ENCODE data around the gene OLFML2B. TPM values are rescaled to one million over a fixed set of nuclear protein-coding genes. Genes with fewer than 3 reads are reported as not detected.

Gene OLFML2B
- polyA plus RNA-seq, 1 of the 3 experiments (the other 2 are of a cell fraction), result 7.3 TPM

DNA sequence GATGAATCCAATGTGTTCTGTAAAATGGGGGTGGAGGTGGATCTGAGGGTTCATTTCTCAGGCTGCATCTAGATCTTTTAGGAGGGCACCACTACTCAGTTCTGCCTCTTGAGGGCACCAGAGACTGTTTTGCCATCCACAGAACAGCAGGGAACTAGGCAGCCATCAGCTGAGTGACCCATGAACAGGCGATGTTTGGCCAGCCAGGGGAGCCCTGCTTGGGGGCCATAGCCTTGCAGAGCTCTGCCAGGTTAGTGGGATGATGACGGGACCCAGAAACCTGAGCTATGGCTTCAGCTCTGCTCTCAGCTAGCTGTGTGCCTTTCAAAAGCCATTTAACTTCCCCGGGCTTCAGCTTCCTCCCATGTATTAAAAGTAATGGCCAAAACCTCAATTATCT is 32.4 kb upstream of the OLFML2B start:
- Histone ChIP-seq H3K9me2 (no peaks in the 10 kb centered on the region), H3K9me3 (no peaks in the 10 kb centered on the region), H3K9ac (no peak overlapping the region), H3K27me3 (ENCODE audit: insufficient read depth) (no peaks in the 10 kb centered on the region; the same call in 1 of the 2 replicates), H3K4me3 (ENCODE audit: low read depth in 2 of 2, low read length in 1 of 2) (peak overlapping the region in 1 of 2 experiments; percentile 33; a peak in 1 of 4 replicates), H3K4me1 (ENCODE audit: control insufficient read depth in 1 of 2, insufficient read depth in 2 of 2, low read depth in 1 of 2, low read length in 1 of 2) (peaks cover 0 to 10% of the 10 kb centered on the region in 2 experiments; a peak in 1 of 4 replicates), H3K4me2 (no peak overlapping the region), H3F3A (replicated peaks; ENCODE audit: insufficient read depth) (peaks cover 9% of the 10 kb centered on the region), H2AFZ (ENCODE audit: low read depth) (no peak overlapping the region), H3K36me3 (replicated peaks in 1 of 2; ENCODE audit: control insufficient read depth in 1 of 2, insufficient read depth in 2 of 2, low read length in 1 of 2) (no peaks in the 10 kb centered on the region), H4K20me1 (ENCODE audit: insufficient read depth) (no peaks in the 10 kb centered on the region), H3K27ac (ENCODE audit: low read depth in 2 of 2, low read length in 1 of 2) (no peak overlapping the region), H3K79me2 (ENCODE audit: insufficient read depth) (no peaks in the 10 kb centered on the region)
- peak; percentile 69 for DNase-seq
- WGBS (ENCODE audit: low lambda C conversion rate), result 30% methylated on average over 3 of the region's 3 CpGs
- CTCF ChIA-PET, result interaction anchor here (0.5 to 2.6 kb wide), 63 partner anchors 9 to 744 kb away, joined by 3 to 55 read pairs (median 4); partner anchors contain the start of genes C1orf226, DDR2 and NOS1AP
- TF ChIP-seq RAD21 (IDR thresholded peaks at IDR 0.05; ENCODE audit: low read length), result peak; percentile 99
- TF ChIP-seq MXI1 (IDR thresholded peaks at IDR 0.05; ENCODE audit: low read depth, low read length), result no peak
- peak; percentile 94 for TF ChIP-seq SMC3 (IDR thresholded peaks at IDR 0.05; ENCODE audit: low read depth, low read length)
- peak; percentile 24; the same call in 1 of the 2 replicates for TF ChIP-seq YY1 (IDR thresholded peaks at IDR 0.05; ENCODE audit: low read depth)
- TF ChIP-seq, protein P1, sequence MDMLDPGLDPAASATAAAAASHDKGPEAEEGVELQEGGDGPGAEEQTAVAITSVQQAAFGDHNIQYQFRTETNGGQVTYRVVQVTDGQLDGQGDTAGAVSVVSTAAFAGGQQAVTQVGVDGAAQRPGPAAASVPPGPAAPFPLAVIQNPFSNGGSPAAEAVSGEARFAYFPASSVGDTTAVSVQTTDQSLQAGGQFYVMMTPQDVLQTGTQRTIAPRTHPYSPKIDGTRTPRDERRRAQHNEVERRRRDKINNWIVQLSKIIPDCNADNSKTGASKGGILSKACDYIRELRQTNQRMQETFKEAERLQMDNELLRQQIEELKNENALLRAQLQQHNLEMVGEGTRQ (IDR thresholded peaks at IDR 0.05; ENCODE audit: borderline replicate concordance, low read depth, low read length), result no peak
- TF ChIP-seq CHD2 (IDR thresholded peaks at IDR 0.05; ENCODE audit: low read length, partially characterized antibody), result peak; percentile 38
- peak; percentile 90 for TF ChIP-seq CTCF (IDR thresholded peaks at IDR 0.05)
- POLR2A ChIA-PET, result no interaction called here

DNA sequence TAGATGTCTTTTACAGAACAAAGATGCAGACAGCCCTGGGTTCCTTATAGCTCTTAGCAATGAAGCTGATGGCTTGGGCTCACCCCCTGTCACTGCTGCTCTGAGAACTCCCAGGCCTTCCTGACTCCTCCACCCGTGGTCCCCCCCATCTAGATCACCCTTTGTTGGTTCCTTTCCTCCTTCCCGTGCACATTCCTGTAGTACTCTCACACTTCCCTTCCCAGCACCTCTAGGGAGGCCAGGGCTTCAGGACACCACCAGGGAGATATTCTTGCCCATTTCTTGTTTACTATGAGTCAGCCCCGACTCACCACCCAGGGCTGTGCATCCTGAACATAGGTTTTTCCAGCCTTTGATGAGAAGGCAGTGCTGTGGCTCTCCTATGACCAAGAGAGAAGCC is 31.4 kb upstream of the OLFML2B start:
- H2AFZ ChIP-seq (ENCODE audit: low read depth), result no peak overlapping the region
- H3K9ac ChIP-seq, result no peak overlapping the region
- no peaks in the 10 kb centered on the region for H4K20me1 ChIP-seq (ENCODE audit: insufficient read depth)
- no peaks in the 10 kb centered on the region; the same call in 1 of the 2 replicates for H3K27me3 ChIP-seq (ENCODE audit: insufficient read depth)
- peaks cover 9% of the 10 kb centered on the region for H3F3A ChIP-seq (replicated peaks; ENCODE audit: insufficient read depth)
- no peak for DNase-seq
- ChIA-PET POLR2A (no interaction called here), CTCF (interaction anchor here (1.4 to 2.6 kb wide), 8 partner anchors 15 to 337 kb away, joined by 7 to 55 read pairs (median 12); partner anchors contain the start of gene NOS1AP)
- no peak overlapping the region for H3K4me3 ChIP-seq (ENCODE audit: low read depth in 2 of 2, low read length in 1 of 2)
- H3K4me2 ChIP-seq, result peak overlapping the region; percentile 18; the same call in 1 of the 2 replicates
- H3K9me3 ChIP-seq, result no peaks in the 10 kb centered on the region
- peaks cover 0 to 10% of the 10 kb centered on the region in 2 experiments; a peak in 1 of 4 replicates for H3K4me1 ChIP-seq (ENCODE audit: control insufficient read depth in 1 of 2, insufficient read depth in 2 of 2, low read depth in 1 of 2, low read length in 1 of 2)
- WGBS (ENCODE audit: low lambda C conversion rate), result 14% methylated on average over 3 of the region's 3 CpGs
- no peaks in the 10 kb centered on the region for H3K79me2 ChIP-seq (ENCODE audit: insufficient read depth)
- no peaks in the 10 kb centered on the region for H3K36me3 ChIP-seq (replicated peaks in 1 of 2; ENCODE audit: control insufficient read depth in 1 of 2, insufficient read depth in 2 of 2, low read length in 1 of 2)
- H3K9me2 ChIP-seq, result no peaks in the 10 kb centered on the region
- peak overlapping the region in 1 of 2 experiments; percentile 53; a peak in 2 of 4 replicates for H3K27ac ChIP-seq (ENCODE audit: low read depth in 2 of 2, low read length in 1 of 2)
- TF ChIP-seq FOXJ3 (CRISPR knock-in tag; IDR thresholded peaks at IDR 0.05) (no peak), YY1 (IDR thresholded peaks at IDR 0.05; ENCODE audit: low read depth) (no peak), NFIC (IDR thresholded peaks at IDR 0.05; ENCODE audit: borderline replicate concordance) (0 out of 2 replicates have a peak, but pooled peaks have one; percentile 21), RCOR1 (IDR thresholded peaks at IDR 0.05; ENCODE audit: low read length) (no peak), FOSL2 (IDR thresholded peaks at IDR 0.05; ENCODE audit: borderline replicate concordance, low read depth) (peak; percentile 93), RFX5 (IDR thresholded peaks at IDR 0.05; ENCODE audit: low read length) (no peak), NRF1 (IDR thresholded peaks at IDR 0.05; ENCODE audit: low read depth, low read length) (no peak), CHD2 (IDR thresholded peaks at IDR 0.05; ENCODE audit: low read length, partially characterized antibody) (no peak), JUND (IDR thresholded peaks at IDR 0.05) (peak; percentile 85), TCF12 (IDR thresholded peaks at IDR 0.05) (peak; percentile 68), MXI1 (IDR thresholded peaks at IDR 0.05; ENCODE audit: low read depth, low read length) (no peak), MAX (IDR thresholded peaks at IDR 0.05; ENCODE audit: low read depth) (no peak), SIN3A (IDR thresholded peaks at IDR 0.05; ENCODE audit: borderline replicate concordance, low read depth, low read length) (no peak), TAF1 (IDR thresholded peaks at IDR 0.05; ENCODE audit: borderline replicate concordance, low read depth, low read length) (no peak), SMC3 (IDR thresholded peaks at IDR 0.05; ENCODE audit: low read depth, low read length) (no peak), ELF1 (IDR thresholded peaks at IDR 0.05) (no peak), EZH2phosphoT487 (IDR thresholded peaks at IDR 0.05; ENCODE audit: borderline replicate concordance, low read depth) (no peak), POLR2AphosphoS5 (IDR thresholded peaks at IDR 0.05; ENCODE audit: low read depth, low read length) (no peak)
- TF ChIP-seq, protein P2, sequence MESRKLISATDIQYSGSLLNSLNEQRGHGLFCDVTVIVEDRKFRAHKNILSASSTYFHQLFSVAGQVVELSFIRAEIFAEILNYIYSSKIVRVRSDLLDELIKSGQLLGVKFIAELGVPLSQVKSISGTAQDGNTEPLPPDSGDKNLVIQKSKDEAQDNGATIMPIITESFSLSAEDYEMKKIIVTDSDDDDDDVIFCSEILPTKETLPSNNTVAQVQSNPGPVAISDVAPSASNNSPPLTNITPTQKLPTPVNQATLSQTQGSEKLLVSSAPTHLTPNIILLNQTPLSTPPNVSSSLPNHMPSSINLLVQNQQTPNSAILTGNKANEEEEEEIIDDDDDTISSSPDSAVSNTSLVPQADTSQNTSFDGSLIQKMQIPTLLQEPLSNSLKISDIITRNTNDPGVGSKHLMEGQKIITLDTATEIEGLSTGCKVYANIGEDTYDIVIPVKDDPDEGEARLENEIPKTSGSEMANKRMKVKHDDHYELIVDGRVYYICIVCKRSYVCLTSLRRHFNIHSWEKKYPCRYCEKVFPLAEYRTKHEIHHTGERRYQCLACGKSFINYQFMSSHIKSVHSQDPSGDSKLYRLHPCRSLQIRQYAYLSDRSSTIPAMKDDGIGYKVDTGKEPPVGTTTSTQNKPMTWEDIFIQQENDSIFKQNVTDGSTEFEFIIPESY (IDR thresholded peaks at IDR 0.05; ENCODE audit: borderline replicate concordance, low read depth), result no peak
- TF ChIP-seq, protein P1 (IDR thresholded peaks at IDR 0.05; ENCODE audit: borderline replicate concordance, low read depth, low read length), result no peak

Data from SK-N-SH (cell line).